SK-N-SH (cell line): ENCODE results near the gene UVRAG. TPM values are rescaled to one million over a fixed set of nuclear protein-coding genes. Genes with fewer than 3 reads are reported as not detected.

Source experiments
- CTCF ChIA-PET: fragments of 300-600, 350-600 bp; formaldehyde crosslinking; extraction: SDS; loops from one replicate; lab custom pipeline; 2021; lab: Yijun Ruan, JAX
- POLR2A ChIA-PET: fragments of 350-600 bp; sonication (Branson Sonifier 250); formaldehyde crosslinking; extraction: SDS; loops from one replicate; lab custom pipeline; 2020; ENCODE audit warnings: antibody characterized with exemption, inconsistent platforms; lab: Yijun Ruan, JAX
- DNase-seq: peaks from one replicate; pipeline ENCODE4 v3.0.0; 2012
- H2AFZ ChIP-seq: fragments of 200-600 bp; sonication (generic); 2 replicates; pipeline ENCODE4 v1.8.1; 2016; ENCODE audit warnings: antibody characterized with exemption, mild to moderate bottlenecking, low read depth
- H3F3A ChIP-seq: fragments of 200-600 bp; sonication (generic); replicated peaks from 2 replicates; pipeline ENCODE3; 2016; ENCODE audit warnings: antibody characterized with exemption, mild to moderate bottlenecking; ENCODE audit not compliant: insufficient read depth
- H3K27ac ChIP-seq, 2 experiments: fragments of 200-500 bp in 1 of 2; fragments of 200-600 bp in 1 of 2; sonication (Bioruptor generic) in 1 of 2; sonication (generic), shearing (Covaris generic) in 1 of 2; 2 replicates each; pipeline versions ENCODE4 v1.5.1 to v1.6.1; 2014 to 2016; ENCODE audit warnings: low read depth in 2 of 2, inconsistent platforms in 1 of 2, low read length in 1 of 2, mild to moderate bottlenecking in 1 of 2, mixed read lengths in 1 of 2
- H3K27me3 ChIP-seq: fragments of 200-600 bp; sonication (generic), shearing (Covaris generic); 2 replicates; pipeline ENCODE4 v1.6.1; 2016; ENCODE audit warnings: mixed run types; ENCODE audit not compliant: insufficient read depth
- H3K36me3 ChIP-seq, 2 experiments: fragments of 200-500 bp in 1 of 2; fragments of 200-600 bp in 1 of 2; sonication (Bioruptor generic) in 1 of 2; sonication (generic) in 1 of 2; replicated peaks in 1 of 2; 2 replicates each; pipeline versions ENCODE3 to v1.5.1; 2014 to 2016; ENCODE audit warnings: low read length in 1 of 2, mild to moderate bottlenecking in 1 of 2; ENCODE audit not compliant: insufficient read depth in 2 of 2, control insufficient read depth in 1 of 2
- H3K4me1 ChIP-seq, 2 experiments: fragments of 200-500 bp in 1 of 2; fragments of 200-600 bp in 1 of 2; sonication (Bioruptor generic) in 1 of 2; sonication (generic), shearing (Covaris generic) in 1 of 2; 2 replicates each; pipeline versions ENCODE4 v1.5.1 to v1.6.1; 2014 to 2016; ENCODE audit warnings: low read depth in 1 of 2, low read length in 1 of 2, mixed run types in 1 of 2; ENCODE audit not compliant: insufficient read depth in 2 of 2, control insufficient read depth in 1 of 2
- H3K4me2 ChIP-seq: fragments of 200-600 bp; sonication (generic), shearing (Covaris generic); 2 replicates; pipeline ENCODE4 v1.6.1; 2017; ENCODE audit warnings: mixed run types
- H3K4me3 ChIP-seq, 2 experiments: fragments of 200-500 bp in 1 of 2; fragments of 200-600 bp in 1 of 2; sonication (Bioruptor generic) in 1 of 2; sonication (generic), shearing (Covaris generic) in 1 of 2; 2 replicates each; pipeline versions ENCODE4 v1.5.1 to v1.8.1; 2014 to 2016; ENCODE audit warnings: low read depth in 2 of 2, inconsistent platforms in 1 of 2, low read length in 1 of 2, mild to moderate bottlenecking in 1 of 2, mixed read lengths in 1 of 2, moderate library complexity in 1 of 2
- H3K79me2 ChIP-seq: fragments of 200-600 bp; sonication (generic); 2 replicates; pipeline ENCODE4 v1.8.1; 2017; ENCODE audit warnings: mild to moderate bottlenecking; ENCODE audit not compliant: insufficient read depth
- H3K9ac ChIP-seq: fragments of 200-600 bp; sonication (generic); 2 replicates; pipeline ENCODE4 v1.6.1; 2017; ENCODE audit warnings: mixed run types
- H3K9me2 ChIP-seq: fragments of 200-600 bp; sonication (generic); 2 replicates; pipeline ENCODE4 v1.6.1; 2017; ENCODE audit warnings: mixed run types
- H3K9me3 ChIP-seq: fragments of 200-600 bp; sonication (generic); 2 replicates; pipeline ENCODE4 v1.6.1; 2017; ENCODE audit warnings: mixed run types, mild to moderate bottlenecking, moderate library complexity
- H4K20me1 ChIP-seq: fragments of 200-600 bp; sonication (generic); 2 replicates; pipeline ENCODE4 v1.6.1; 2017; ENCODE audit warnings: mild to moderate bottlenecking, mixed run types; ENCODE audit not compliant: insufficient read depth
- CHD2 ChIP-seq: fragments of 150-350 bp; IDR thresholded peaks from 2 replicates; pipeline ENCODE4 v1.6.1; 2018; ENCODE audit warnings: low read length; ENCODE audit not compliant: partially characterized antibody
- FOXJ3 ChIP-seq: sonication (generic); formaldehyde crosslinking; IDR thresholded peaks from 2 replicates; pipeline ENCODE4 v1.5.1; 2020; ENCODE audit warnings: mild to moderate bottlenecking, missing genetic modification reagents
- GATA2 ChIP-seq: sonication (generic); formaldehyde crosslinking; IDR thresholded peaks from 2 replicates; pipeline ENCODE4 v1.5.0; 2020; ENCODE audit warnings: mild to moderate bottlenecking, missing genetic modification reagents
- NFIC ChIP-seq: IDR thresholded peaks from 2 replicates; pipeline ENCODE4 v1.4.0; 2012; ENCODE audit warnings: borderline replicate concordance
- POLR2AphosphoS5 ChIP-seq: IDR thresholded peaks from 2 replicates; pipeline ENCODE4 v1.6.1; 2012; ENCODE audit warnings: low read depth, low read length
- RCOR1 ChIP-seq: fragments of 150-350 bp; IDR thresholded peaks from 2 replicates; pipeline ENCODE4 v1.6.1; 2017; ENCODE audit warnings: antibody characterized with exemption, low read length
- RFX5 ChIP-seq: IDR thresholded peaks from 2 replicates; pipeline ENCODE4 v1.6.1; 2012; ENCODE audit warnings: mild to moderate bottlenecking, improper control_type of control experiment, low read length
- TAF1 ChIP-seq: IDR thresholded peaks from 2 replicates; pipeline ENCODE4 v1.6.1; 2012; ENCODE audit warnings: low read depth, mild to moderate bottlenecking, low read length, moderate library complexity, borderline replicate concordance
- TEAD4 ChIP-seq: IDR thresholded peaks from 2 replicates; pipeline ENCODE4 v1.4.0; 2012; ENCODE audit warnings: mild to moderate bottlenecking, borderline replicate concordance; ENCODE audit not compliant: insufficient read depth
- YY1 ChIP-seq: IDR thresholded peaks from 2 replicates; pipeline ENCODE4 v1.4.0; 2012; ENCODE audit warnings: low read depth, mild to moderate bottlenecking
- ZBTB33 ChIP-seq: IDR thresholded peaks from 2 replicates; pipeline ENCODE4 v1.4.0; 2012; ENCODE audit warnings: low read depth, borderline replicate concordance
- WGBS: methylation state at CpG from one replicate; pipeline ENCODE4 v1.1.6; 2017; ENCODE audit warnings: low lambda C conversion rate; 5-methylcytosine and 5-hydroxymethylcytosine counted together
- polyA plus RNA-seq, 3 experiments: library from polyadenylated mRNA; depleted of rRNA; stranded (reverse); fragments of >200 nt; gene quantifications; 2 replicates each; pipeline ENCODE4 v1.2.3, GENCODE V29; 2012

Gene UVRAG
- polyA plus RNA-seq, 1 of the 3 experiments (the other 2 are of a cell fraction), result 5.8 TPM

GRCh38 chr11:76140912-76141574 is 326.0 kb downstream of the UVRAG start:
- Histone ChIP-seq H3K9me3 (no peaks in the 10 kb centered on the region), H3K36me3 (peaks cover 0 to 10% of the 10 kb centered on the region in 2 experiments), H3K27ac (no peak overlapping the region), H4K20me1 (no peaks in the 10 kb centered on the region), H3K27me3 (no peaks in the 10 kb centered on the region), H3K4me1 (no peaks in the 10 kb centered on the region), H3F3A (no peaks in the 10 kb centered on the region), H2AFZ (no peak overlapping the region), H3K9me2 (no peaks in the 10 kb centered on the region), H3K79me2 (no peaks in the 10 kb centered on the region), H3K4me3 (no peak overlapping the region), H3K4me2 (no peak overlapping the region), H3K9ac (no peak overlapping the region)
- POLR2A ChIA-PET, result interaction anchor here (0.6 kb wide), 1 partner anchor 736 kb away, joined by 5 read pairs; no protein-coding TSS in a partner anchor
- no peak for DNase-seq
- no peak for TF ChIP-seq FOXJ3 (CRISPR knock-in tag)
- no peak for TF ChIP-seq CHD2
- TF ChIP-seq NFIC, result no peak
- no peak for TF ChIP-seq GATA2
- TF ChIP-seq ZBTB33, result no peak
- no peak for TF ChIP-seq POLR2AphosphoS5
- 95% methylated on average over 20 of the region's 22 CpGs for WGBS
- CTCF ChIA-PET, result interaction anchor here (0.5 to 1.5 kb wide), 6 partner anchors 8 to 798 kb away, joined by 3 to 7 read pairs (median 4); no protein-coding TSS in a partner anchor

GRCh38 chr11:76141901-76142588 is 327.0 kb downstream of the UVRAG start:
- DNase-seq, result no peak
- Histone ChIP-seq H3K27ac (no peak overlapping the region), H3K9me3 (no peaks in the 10 kb centered on the region), H3K4me3 (no peak overlapping the region), H2AFZ (no peak overlapping the region), H3K4me1 (no peaks in the 10 kb centered on the region), H3F3A (no peaks in the 10 kb centered on the region), H3K9ac (no peak overlapping the region), H3K4me2 (no peak overlapping the region), H3K79me2 (no peaks in the 10 kb centered on the region), H3K9me2 (no peaks in the 10 kb centered on the region), H3K36me3 (peaks cover 0 to 10% of the 10 kb centered on the region in 2 experiments), H4K20me1 (no peaks in the 10 kb centered on the region), H3K27me3 (no peaks in the 10 kb centered on the region)
- WGBS, result 91% methylated on average over 12 of the region's 12 CpGs
- ChIA-PET CTCF (interaction anchor here (0.6 kb wide), 1 partner anchor 262 kb away, joined by 3 read pairs; no protein-coding TSS in a partner anchor), POLR2A (interaction anchor here (0.6 kb wide), 1 partner anchor 735 kb away, joined by 5 read pairs; no protein-coding TSS in a partner anchor)
- TF ChIP-seq NFIC (no peak), RCOR1 (no peak), TEAD4 (no peak), TAF1 (no peak), YY1 (no peak), RFX5 (no peak)
